ENCODE results near the gene GOLGA8H. TPM values are rescaled to one million over a fixed set of nuclear protein-coding genes. Genes with fewer than 3 reads are reported as not detected.
"Not testable (repeated sequence)": the region's sequence is repeated elsewhere in the genome, so short reads cannot be mapped to it uniquely, and the experiment has no call there.

The GOLGA8H gene
- 1 to 10 TPM in 1 of 2 donors, under 1 TPM in 1; 0.55 to 1.7 TPM for total RNA-seq

- not testable (repeated sequence) for H3K27me3 Mint-ChIP-seq; H3K9me3 Mint-ChIP-seq; ATAC-seq; DNase-seq (ENCODE audit: low spot score); H3K4me3 Mint-ChIP-seq; H3K4me1 Mint-ChIP-seq (ENCODE audit: low read depth in 2 of 2); H3K36me3 Mint-ChIP-seq; H3K27ac Mint-ChIP-seq
Observed at GRCh38 chr15:30603796-30604195, at the start of gene GOLGA8H. GOLGA8H (plus strand) TSS chr15:30604028; CDS start chr15:30604126, 98 bp downstream.

DNA sequence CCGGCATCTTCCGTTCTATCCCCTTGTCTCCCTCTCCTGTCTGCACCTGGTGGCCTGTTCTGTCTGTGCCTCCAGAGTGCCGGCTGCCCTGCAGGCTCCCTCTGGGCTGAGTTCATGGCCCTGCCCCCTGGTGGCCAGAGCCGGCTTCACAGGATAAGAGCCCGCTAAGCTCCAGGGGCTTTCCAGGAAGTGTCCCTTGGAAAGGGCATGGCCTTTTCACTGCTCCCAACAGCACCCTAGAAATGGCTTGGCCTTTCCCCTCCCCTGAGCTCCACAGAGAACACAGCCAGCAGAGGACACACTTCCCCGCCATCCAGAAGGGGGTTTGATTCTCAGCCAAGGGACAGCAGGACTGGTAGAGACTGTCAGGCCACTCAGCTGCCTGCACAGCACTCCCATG is 36.9 kb upstream of the GOLGA8H start:
- H3K27ac Mint-ChIP-seq; H3K36me3 Mint-ChIP-seq; H3K27me3 Mint-ChIP-seq; H3K9me3 Mint-ChIP-seq; H3K4me3 Mint-ChIP-seq; H3K4me1 Mint-ChIP-seq (ENCODE audit: low read depth in 2 of 2): not testable (repeated sequence)
- ATAC-seq, result peak; percentile 70 to 72
- peak; percentile 25 for DNase-seq (ENCODE audit: low spot score)

DNA sequence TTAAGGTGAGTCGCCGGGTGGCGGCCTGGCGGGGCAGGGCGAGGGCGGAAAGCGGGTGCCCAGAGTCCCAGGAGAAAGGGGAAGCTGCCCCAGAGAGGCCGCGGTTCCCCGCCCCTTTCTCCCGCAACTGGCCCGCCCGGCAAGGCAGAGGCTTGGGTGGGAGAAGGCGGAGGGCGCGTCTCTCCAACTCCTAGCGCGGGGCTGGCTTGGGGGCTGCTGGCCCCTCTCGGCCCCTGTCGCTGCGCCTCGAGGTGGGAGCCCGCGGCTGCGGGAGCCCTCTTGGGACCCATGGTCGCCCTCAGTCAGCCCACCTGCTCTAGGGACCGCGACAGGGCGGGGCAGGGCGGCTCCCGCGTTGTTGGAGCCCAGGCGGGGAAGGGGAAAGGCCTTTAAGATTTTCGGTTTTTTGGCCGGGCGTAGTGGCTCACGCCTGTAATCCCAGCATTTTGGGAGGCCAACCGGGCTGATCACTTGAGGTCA is 30.8 kb upstream of the GOLGA8H start:
- H3K9me3 Mint-ChIP-seq; H3K27ac Mint-ChIP-seq; H3K36me3 Mint-ChIP-seq; H3K4me3 Mint-ChIP-seq; H3K27me3 Mint-ChIP-seq; DNase-seq (ENCODE audit: low spot score); H3K4me1 Mint-ChIP-seq (ENCODE audit: low read depth in 2 of 2): not testable (repeated sequence)
- peak; percentile 80 to 85 for ATAC-seq

- H3K36me3 Mint-ChIP-seq; H3K27ac Mint-ChIP-seq; DNase-seq (ENCODE audit: low spot score); H3K9me3 Mint-ChIP-seq; H3K27me3 Mint-ChIP-seq; H3K4me1 Mint-ChIP-seq (ENCODE audit: low read depth in 2 of 2); H3K4me3 Mint-ChIP-seq; ATAC-seq: not testable (repeated sequence)
Observed at GRCh38 chr15:30579394-30579970, 24.3 kb upstream of the GOLGA8H start.

DNA sequence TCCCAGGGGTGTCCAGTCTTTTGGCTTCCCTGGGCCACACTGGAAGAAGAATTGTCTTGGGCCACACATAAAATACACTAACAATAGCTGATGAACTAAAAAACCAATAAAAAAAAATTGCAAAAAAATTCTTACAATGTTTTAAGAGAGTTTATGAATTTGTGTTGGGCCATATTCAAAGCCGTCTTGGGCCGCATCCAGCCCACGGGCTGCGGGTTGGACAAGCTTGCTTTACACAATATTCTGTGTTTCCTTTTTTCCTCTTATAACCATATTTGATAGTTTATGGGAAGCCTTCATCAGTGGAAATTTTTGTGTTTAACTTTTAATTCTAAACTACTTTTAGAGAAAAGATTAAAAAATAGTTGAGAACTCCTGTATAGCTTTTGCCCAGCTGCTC is 23.1 kb upstream of the GOLGA8H start:
- not testable (repeated sequence) for ATAC-seq, H3K36me3 Mint-ChIP-seq

GRCh38 chr15:30598953-30599352 is 4.9 kb upstream of the GOLGA8H start:
- not testable (repeated sequence) for H3K4me1 Mint-ChIP-seq (ENCODE audit: low read depth in 2 of 2); DNase-seq (ENCODE audit: low spot score); H3K36me3 Mint-ChIP-seq; H3K9me3 Mint-ChIP-seq; H3K27me3 Mint-ChIP-seq; H3K4me3 Mint-ChIP-seq; H3K27ac Mint-ChIP-seq; ATAC-seq

More for the DNA sequence above, 23.1 kb upstream of the GOLGA8H start:
- H3K27me3 Mint-ChIP-seq; H3K4me1 Mint-ChIP-seq (ENCODE audit: low read depth in 2 of 2); DNase-seq (ENCODE audit: low spot score); H3K4me3 Mint-ChIP-seq; H3K9me3 Mint-ChIP-seq; H3K27ac Mint-ChIP-seq: not testable (repeated sequence)

GRCh38 chr15:30612271-30612670 is 8.4 kb downstream of the GOLGA8H start:
- not testable (repeated sequence) for H3K27ac Mint-ChIP-seq; H3K36me3 Mint-ChIP-seq; H3K4me3 Mint-ChIP-seq; H3K9me3 Mint-ChIP-seq; H3K4me1 Mint-ChIP-seq (ENCODE audit: low read depth in 2 of 2); ATAC-seq; DNase-seq (ENCODE audit: low spot score); H3K27me3 Mint-ChIP-seq

DNA sequence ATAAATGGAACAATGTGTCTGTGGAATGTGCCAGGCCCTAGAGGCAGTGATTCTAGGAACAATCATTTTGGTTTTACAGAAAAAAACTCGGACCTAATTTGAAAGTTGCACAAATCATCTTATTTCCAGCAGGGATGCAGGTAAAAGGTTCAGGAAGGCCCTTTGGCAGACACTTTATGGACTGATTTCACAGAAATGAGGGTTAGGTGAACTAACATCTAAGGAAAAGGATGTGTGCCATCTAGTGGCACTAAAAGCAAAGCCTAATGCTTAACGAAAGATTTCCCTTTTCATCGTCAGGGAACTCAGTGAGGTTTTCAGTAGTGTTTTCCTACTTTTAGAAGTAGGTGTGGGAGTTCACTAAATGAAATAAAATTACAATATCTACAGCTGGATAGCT is 17.5 kb downstream of the GOLGA8H start:
- not testable (repeated sequence) for H3K4me3 Mint-ChIP-seq; H3K27ac Mint-ChIP-seq; ATAC-seq; DNase-seq (ENCODE audit: low spot score); H3K36me3 Mint-ChIP-seq; H3K27me3 Mint-ChIP-seq; H3K4me1 Mint-ChIP-seq (ENCODE audit: low read depth in 2 of 2); H3K9me3 Mint-ChIP-seq

DNA sequence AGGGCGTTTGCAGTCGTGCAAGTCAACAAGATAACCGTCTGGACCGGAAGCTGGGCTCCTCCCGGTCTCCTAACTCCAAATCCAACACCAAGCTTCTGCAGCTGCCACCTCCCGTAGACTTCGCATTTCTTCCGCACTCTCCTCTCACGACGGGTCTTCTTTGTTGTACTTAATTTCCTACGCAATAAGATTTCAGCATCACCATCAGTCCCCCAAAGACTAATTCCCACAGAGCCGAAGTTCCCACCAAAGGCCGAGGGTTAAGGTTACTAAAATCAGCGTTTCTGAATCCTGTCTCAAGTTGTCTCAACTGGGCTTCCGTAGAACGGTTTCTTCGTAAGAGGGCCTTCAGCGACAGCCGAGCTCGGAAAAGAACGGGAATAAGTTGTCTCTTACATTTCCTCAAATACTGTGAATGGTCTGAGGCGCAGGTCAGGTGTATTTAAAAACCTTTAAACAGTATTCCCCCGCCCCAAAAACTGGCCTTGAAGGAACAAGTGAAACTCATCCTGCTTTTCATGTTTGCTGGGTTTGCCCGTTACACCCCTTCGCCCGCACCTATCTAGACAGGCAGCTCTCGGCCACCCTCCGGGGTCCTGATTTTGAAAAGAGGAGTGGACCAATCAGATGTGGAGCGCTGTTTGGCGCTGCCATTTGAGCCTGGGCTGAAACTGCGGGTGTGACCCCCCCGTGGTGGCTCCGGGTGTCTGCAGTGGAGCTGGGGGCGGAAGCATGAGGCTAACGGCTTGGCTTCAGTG is 21.8 kb downstream of the GOLGA8H start, which contains the start of gene ARHGAP11B:
TSS of gene ARHGAP11B (plus strand) at position 693 of the 758 bp plus-strand sequence.
- ATAC-seq (peak; percentile 99), DNase-seq (ENCODE audit: low spot score) (peak; percentile 96)
- H3K9me3 Mint-ChIP-seq, H3K27me3 Mint-ChIP-seq: not testable (repeated sequence)
- peak within 1 kb of the TSS; percentile 93 to 99 for H3K27ac Mint-ChIP-seq
- peak within 1 kb of the TSS; percentile 94 for H3K4me3 Mint-ChIP-seq
- peaks cover 12% of the 10 kb centered on the region for H3K36me3 Mint-ChIP-seq
- peaks cover 13 to 15% of the 10 kb centered on the region in 2 donors for H3K4me1 Mint-ChIP-seq (ENCODE audit: low read depth in 2 of 2)

GRCh38 chr15:30626194-30626565 is 22.4 kb downstream of the GOLGA8H start:
- DNase-seq (ENCODE audit: low spot score); H3K9me3 Mint-ChIP-seq; H3K27me3 Mint-ChIP-seq: not testable (repeated sequence)
- Mint-ChIP-seq H3K4me1 (ENCODE audit: low read depth in 2 of 2) (peaks cover 13 to 15% of the 10 kb centered on the region in 2 donors), H3K36me3 (peaks cover 12% of the 10 kb centered on the region), H3K4me3 (peak overlapping the region; percentile 94), H3K27ac (peak overlapping the region; percentile 93 to 99)
- peak in 1 of 2 donors; percentile 1 for ATAC-seq

DNA sequence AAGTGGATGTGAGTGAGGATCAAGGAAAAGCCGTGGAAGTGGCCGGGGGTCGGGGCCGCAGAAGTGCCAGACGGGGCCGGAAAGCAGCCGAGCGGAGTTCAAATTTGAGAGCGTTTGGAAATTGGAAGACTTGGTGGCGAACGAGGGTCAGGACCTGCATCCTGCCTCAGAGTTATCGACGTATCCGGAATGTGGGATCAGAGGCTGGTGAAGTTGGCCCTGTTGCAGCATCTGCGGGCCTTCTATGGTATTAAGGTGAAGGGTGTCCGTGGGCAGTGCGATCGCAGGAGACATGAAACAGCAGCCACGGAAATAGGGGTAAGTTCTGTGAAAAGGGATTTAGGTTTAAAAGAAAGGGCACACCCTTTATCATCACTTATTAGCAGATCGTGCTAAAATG is 22.8 kb downstream of the GOLGA8H start:
- H3K9me3 Mint-ChIP-seq; H3K27me3 Mint-ChIP-seq; DNase-seq (ENCODE audit: low spot score): not testable (repeated sequence)
- Mint-ChIP-seq H3K27ac (peak overlapping the region; percentile 93 to 99), H3K36me3 (peaks cover 12% of the 10 kb centered on the region), H3K4me1 (ENCODE audit: low read depth in 2 of 2) (peaks cover 13 to 15% of the 10 kb centered on the region in 2 donors), H3K4me3 (peak overlapping the region; percentile 94)
- peak in 1 of 2 donors; percentile 22 for ATAC-seq

- ATAC-seq, result no peak
- Mint-ChIP-seq H3K4me3 (peak overlapping the region; percentile 4), H3K4me1 (ENCODE audit: low read depth in 2 of 2) (peaks cover 4 to 18% of the 10 kb centered on the region in 2 donors), H3K9me3 (no peaks in the 10 kb centered on the region), H3K27ac (peak overlapping the region in 1 of 2 donors; percentile 10), H3K27me3 (no peaks in the 10 kb centered on the region), H3K36me3 (peaks cover 24% of the 10 kb centered on the region)
- no peak for DNase-seq (ENCODE audit: low spot score)
Observed at GRCh38 chr15:30650012-30650929, 46.4 kb downstream of the GOLGA8H start.

DNA sequence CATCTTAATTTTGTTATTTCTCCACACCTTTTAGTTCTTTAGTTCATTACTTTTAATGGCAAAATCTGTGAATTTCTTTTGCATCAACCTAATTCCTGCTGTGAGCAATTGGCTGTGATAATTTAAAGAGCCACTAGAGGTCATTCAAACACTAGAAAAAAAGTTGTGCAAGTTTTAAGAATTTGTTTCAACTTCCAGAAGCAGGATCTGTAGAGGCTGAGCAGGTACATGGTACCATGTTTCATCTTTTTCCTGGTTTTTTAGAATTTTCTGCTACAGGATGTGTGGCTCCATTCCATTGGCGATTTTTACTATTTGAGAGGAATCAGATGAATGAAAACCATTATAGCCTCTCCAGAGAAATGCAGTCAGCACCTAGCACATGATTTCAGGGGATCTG is 57.3 kb downstream of the GOLGA8H start:
- H3K27me3 Mint-ChIP-seq; DNase-seq (ENCODE audit: low spot score); H3K4me3 Mint-ChIP-seq; H3K9me3 Mint-ChIP-seq; H3K4me1 Mint-ChIP-seq (ENCODE audit: low read depth in 2 of 2); H3K36me3 Mint-ChIP-seq; H3K27ac Mint-ChIP-seq; ATAC-seq: not testable (repeated sequence)
